ENCODE results near the gene TMEM214. TPM values are rescaled to one million over a fixed set of nuclear protein-coding genes. Genes with fewer than 3 reads are reported as not detected.

TMEM214 gene
- total and polyA plus RNA-seq, 2 of the 8 experiments (the other 6 are each of a cell fraction or from before 2014, with no cell fraction given) = 49.7 to 71.0 TPM

GRCh38 chr2:27039871-27040270, 7.1 kb downstream of the TMEM214 start (continued):
- TF ChIP-seq MAFK (IDR thresholded peaks at IDR 0.05; ENCODE audit: low read depth, low read length) = no peak

Measured in H1 (cell line).